Stimulated activated naive CD4-positive, alpha-beta T cell (primary cell): ENCODE results near the gene MYEOV.

Source experiments
- DNase-seq, 6 experiments: peaks; one replicate each; lab custom pipeline; 2025; lab: John Stamatoyannopoulos, UW

MYEOV gene

DNA sequence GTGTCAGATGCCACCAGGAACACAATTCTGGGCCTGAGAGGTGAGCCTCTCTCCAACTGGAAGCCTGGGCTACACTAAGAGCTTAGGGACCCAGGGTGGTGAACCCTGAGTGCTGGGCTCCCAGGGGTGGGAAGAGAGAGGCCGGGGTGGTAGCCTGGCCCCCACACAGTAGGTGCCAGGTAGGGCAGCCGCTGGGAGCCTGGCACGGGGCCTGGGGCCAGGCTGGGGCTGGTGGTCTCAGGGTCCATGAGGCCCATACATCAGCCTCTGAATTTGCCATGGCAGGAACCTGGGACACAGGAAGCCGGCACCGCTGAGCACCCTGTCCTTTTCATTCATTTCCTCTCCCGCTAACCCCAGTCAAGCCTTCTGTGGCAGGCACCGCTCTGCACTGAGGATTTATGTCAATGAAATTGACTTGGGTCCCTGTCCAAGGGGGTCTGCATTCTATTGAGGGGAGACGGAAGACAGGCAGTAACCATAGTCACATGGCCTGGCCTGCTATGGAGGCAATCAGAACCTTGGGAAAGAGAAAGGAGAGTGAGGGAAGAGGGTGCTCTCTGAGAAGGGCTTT lies 8.6 kb downstream of the MYEOV start:
- DNase-seq, result no peak

DNA sequence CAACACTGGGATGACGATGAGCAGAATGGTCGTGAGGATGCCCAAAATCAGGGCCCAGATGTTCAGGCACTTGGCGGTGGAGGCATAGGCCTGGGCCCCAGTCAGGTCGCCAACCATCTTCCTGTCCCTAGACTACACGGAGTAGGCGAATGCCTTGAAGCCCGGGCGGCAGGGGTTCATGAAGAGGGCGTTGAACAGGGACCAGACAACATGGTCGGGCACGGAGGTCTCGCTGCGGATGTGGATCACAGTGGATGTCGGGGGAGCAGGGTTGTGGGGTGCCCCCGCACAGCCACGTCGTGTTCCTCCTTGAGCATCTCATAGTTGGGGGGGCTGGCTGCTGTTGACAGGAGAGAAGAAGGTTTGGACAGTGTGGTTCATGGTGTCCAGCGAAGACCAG lies 9.5 kb downstream of the MYEOV start:
- no peak for DNase-seq

DNA sequence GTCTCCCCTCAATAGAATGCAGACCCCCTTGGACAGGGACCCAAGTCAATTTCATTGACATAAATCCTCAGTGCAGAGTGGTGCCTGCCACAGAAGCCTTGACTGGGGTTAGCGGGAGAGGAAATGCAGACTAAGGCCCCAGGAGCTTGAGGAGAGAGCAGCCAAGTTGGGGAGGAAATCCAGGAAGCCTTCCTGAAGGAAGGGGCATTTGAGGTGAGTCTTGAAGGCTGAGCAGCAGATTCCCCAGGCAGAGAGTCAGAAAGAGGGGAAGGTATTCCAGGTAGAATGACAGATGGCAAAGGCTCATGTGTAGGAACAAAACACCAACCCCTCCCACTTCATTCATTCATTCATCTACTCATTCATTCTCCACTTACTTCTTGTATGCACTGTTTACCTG lies 10.3 kb downstream of the MYEOV start:
- DNase-seq, result no peak

DNA sequence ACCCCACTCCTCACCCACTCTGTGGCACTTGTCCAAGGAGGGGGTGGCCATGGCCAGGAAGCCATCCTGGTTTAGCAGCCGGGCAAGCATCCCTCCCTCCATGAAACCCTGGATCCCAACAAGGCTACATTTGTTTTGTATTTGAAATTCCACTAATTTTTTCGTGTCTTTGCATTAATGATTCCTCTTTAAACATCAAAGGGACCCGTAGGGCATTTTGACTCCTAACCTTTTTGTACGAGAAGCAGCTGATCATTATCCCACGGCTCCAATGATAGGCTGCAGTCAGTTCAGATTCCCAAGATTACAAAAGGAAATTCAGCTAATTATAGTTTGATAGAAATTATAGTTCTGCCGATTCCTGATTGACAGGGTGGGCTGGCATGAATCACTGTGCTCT lies 10.7 kb downstream of the MYEOV start:
- DNase-seq, result no peak

DNA sequence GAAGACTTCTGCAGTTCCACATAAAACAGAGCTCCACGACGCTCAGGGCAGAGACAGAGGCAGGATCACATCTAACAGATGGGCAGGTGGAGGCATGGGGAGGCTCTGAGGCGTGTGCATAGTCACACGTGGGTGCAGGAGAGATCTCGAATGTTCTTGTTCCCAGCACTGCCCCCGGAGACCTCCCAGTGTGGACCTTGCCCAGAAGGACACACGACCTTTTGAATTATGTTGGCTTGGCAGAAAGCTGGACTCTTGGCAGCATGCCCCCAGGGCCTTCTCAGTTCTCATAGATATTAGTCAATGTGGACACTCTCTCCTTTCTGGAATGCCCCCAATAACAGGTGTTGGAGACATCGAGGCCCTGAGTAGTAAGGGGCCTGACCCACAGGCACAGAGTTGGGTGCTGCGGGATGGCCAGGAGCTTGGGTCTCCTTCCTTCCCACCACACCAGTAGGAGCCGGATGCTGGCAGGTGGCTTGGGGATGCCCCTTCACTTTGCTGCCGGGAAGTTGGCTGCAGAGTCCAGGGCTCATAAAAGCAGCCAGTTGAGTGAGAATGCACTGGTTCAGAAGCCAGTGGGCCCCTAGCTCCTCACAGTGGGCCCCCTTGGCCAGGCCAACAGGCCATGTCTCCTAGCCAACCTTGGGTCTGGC lies 12.1 kb downstream of the MYEOV start:
- DNase-seq, result no peak

DNA sequence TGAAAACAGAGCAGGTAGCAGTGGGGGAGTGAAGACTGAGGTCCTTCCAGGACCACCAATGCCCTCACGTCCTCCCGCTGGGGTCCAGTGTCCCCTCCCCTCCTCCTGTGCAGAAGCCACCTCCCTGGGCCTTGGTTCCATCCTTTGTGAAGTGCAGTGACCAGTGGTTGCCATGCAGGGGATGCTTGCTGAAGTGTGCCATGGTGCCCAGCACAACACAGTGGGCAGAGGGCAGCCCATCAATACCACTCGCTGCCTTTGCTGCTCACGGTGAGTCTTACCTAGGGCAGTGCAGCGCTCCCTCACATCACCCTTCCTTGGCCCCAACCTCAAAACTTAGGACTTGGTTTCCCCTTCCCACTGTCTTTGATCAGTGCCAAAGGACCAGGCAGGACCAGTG lies 12.9 kb downstream of the MYEOV start:
- DNase-seq, result no peak

DNA sequence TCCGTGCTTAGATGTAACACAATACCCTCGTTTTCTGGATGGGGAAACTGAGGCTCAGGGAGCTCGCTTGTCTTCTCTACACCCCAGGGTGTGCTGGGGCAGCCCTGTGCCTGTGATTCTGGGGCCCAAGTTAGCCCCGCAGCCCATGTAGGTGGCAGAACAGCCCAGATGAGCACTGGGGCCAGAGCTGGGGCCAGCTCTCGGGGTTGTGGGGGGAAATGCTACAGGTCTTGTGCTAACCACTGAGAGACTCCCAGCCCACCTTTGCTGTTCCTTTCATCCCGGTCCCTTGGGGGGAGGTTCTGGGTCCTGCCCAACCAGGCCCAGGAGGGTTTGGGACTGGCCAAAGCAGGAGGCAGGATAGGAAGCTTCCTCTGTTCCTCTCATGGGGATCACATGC lies 13.5 kb downstream of the MYEOV start:
- no peak for DNase-seq

DNA sequence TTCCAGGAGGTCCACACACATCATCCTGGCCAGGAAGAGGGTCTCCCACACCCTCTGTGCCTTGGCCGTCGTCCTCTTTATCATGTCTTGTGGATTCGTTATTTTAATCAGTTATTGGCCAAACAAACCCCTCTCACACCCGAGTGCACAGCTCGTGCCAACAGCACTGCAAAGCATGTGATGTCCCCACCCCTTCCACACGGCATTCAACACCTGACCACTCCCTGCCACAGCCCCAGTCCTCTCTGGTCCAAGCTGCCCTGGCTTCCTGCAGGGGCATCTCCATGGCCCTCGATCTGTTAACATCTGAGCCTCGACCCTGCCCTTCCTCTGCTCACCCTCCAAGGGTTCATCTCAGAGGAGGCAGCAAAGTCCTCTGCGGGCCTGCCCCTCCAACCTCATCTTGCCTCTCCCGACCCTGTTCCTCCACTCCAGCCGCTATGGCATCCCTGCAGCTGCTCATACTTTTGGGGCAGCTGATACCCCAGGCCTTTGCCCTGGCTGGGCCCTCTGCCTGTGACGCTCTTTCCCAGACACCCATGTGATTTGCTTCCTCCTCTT lies 14.0 kb downstream of the MYEOV start:
- no peak for DNase-seq

DNA sequence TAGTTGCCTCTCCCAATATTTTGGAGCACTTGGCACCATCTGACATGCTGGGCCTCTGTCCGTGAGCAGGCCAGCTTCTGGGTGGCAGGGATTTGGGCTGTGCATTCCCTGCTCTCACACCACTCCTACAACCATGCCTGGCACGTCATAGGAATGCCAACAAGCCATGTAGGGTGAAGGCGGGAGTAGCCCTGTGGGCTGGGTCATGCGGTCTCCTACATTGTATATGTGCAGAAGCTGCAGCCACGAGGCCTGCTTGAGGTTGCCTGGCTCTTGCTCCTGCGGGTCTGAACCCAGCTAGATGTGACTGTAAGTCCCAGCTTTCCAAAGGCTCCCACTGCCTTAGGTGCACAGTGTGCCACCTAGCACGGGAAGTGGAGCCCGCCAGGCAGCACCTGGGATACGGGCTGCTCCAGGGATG lies 14.5 kb downstream of the MYEOV start:
- DNase-seq, result no peak

DNA sequence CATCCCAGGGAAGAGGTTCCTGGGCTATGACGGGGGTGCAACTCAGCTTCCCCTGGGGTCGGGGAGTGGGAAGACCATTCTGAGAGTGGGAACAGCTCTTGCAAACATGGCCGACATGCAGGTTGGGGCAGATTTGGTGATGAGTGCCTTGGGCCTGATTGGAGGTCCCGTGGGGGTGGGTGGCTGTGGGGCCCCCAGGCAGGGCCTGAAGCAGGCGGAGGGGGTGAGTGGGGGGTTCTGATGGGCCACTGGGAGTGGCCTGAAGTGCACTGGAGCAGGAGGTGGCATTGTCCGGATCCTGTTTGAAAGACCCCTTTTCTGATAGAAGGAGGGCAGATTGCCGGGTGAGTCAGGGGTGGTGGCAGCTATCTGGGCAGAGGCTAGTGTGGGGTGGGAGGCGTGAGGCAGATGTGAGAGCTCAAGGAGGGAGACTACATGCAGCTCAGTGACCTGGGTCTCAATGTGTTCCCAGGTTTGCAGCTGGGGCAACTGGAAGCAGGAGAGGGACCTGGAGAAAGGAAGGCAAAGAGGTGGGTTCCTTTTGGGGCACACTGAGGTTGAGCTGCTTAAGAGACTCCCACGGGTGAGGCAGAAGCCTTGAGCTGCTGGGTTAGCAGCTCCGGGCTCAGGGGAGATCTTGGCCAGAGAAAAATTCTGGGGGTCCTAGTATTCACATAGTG lies 15.1 kb downstream of the MYEOV start:
- no peak for DNase-seq

DNA sequence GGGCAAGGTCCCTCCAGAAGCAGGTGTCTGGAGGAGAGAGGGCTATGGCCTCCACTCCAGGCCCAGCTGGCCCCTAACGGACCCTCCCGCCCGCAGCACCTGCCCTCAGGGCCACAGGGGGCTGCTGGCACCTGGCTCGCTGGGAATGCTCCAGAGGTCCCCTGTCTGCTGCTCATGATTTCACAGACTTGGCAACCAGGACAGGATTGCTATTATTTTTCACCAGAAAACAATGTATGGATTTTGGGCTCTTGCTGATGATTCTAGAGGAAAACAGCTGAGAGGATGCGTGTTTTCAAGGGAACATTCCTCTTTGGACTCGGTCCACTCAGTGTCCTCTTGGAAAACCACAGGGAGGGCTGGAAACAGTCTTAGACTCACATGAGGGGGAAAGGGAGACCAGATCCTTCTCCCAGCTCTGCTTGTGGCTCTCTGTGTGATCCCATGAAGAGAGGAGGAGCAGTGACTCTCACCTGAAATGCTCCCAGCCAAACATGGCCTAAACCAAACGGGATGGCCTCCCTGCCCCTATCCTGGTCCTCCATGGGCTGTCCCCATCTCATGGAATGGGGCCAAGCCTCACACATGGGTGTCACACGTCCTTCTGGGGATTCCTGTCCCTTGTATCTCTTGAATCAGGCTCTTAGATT lies 15.8 kb downstream of the MYEOV start:
- DNase-seq, result no peak

DNA sequence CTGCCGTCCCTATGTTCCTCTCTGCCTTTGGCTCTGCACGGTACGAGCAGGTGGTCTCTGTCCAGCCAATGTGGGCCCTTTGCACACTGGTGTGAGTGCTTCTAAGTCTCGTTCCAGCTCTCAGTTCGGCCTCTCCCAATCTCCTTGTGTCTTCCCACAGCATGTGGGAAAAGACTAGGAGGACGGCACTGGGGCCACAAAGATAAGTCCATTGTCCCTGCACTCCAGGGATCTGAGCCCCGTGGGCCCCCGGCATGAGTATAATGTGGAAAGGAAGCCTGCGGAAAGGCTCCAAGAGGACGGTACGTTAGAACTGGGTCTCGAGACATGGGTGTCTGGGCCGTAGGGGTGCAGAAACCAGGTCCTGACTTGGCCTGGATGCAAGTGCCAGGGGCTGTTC lies 16.4 kb downstream of the MYEOV start:
- DNase-seq, result no peak

DNA sequence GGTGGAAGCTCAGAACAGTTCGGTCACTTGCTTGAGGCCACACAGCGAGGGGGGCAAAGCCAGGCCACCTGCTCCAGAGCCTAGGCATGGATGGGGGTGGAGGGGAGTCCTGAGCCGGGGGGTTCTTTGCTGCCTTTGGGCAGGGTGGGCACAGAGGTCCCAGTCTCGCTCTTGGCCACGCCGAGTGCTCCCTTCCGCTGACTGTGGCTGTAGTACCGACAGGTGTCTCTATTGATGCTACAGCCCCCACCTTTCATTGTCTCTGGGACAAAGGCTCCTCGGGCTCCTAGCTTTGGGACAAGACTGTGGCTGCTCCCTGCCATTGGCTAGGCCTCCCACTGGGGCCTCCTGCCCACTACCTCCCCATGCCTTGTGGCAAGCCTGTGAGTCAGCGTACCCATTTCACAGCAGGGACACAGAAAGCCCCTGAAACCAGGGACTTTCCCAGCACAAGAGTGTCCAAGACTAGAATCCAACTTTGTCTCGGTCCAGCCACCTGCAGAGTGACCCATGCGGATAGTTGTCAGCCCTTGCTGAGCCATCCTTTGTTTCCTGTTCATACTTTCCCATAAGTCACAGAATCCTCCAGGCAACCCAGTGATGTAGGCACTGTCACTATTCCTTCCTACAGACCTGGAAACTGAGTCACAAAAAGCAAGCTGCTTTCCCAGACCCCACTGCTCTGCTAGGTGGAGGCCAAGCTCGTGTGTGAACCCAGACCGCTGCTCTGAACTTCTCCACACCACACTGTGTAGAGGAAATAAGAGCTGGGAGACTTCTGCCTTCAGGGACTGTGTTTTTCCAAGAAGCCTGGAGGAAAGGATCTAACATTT lies 17.2 kb downstream of the MYEOV start:
- DNase-seq, result no peak

DNA sequence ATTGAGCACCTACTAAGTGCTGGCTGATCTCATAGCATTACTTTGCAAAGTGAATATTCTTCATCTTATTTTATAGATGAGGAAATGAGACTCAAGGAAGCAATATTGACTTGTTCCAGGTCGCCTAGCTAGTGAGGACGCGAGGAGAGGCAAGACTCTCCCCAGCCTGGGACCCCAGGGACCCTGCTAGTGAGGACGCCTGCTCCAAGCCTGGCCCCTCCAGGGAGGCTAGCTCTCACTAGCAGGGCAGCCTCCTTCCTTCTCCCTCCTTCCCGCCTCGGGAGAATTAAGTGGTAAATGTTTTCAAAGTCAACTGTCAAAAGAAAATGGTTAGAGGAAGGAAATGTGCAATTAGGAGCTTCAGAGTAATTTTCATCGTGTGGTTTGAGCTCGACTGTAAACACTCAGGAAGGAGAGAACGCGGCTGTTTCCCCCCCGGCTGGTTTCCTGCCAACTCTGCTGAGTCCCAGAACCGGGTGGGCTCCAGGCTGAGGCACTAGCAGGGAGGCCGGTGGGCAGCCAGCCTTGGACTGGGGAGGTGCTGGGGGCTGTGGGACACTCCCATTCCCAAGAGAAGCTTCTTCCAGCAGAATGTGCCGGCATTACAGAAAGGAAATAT lies 17.9 kb downstream of the MYEOV start:
- DNase-seq, result peak in 3 of 6 experiments; percentile 25 to 58 (median 43)

DNA sequence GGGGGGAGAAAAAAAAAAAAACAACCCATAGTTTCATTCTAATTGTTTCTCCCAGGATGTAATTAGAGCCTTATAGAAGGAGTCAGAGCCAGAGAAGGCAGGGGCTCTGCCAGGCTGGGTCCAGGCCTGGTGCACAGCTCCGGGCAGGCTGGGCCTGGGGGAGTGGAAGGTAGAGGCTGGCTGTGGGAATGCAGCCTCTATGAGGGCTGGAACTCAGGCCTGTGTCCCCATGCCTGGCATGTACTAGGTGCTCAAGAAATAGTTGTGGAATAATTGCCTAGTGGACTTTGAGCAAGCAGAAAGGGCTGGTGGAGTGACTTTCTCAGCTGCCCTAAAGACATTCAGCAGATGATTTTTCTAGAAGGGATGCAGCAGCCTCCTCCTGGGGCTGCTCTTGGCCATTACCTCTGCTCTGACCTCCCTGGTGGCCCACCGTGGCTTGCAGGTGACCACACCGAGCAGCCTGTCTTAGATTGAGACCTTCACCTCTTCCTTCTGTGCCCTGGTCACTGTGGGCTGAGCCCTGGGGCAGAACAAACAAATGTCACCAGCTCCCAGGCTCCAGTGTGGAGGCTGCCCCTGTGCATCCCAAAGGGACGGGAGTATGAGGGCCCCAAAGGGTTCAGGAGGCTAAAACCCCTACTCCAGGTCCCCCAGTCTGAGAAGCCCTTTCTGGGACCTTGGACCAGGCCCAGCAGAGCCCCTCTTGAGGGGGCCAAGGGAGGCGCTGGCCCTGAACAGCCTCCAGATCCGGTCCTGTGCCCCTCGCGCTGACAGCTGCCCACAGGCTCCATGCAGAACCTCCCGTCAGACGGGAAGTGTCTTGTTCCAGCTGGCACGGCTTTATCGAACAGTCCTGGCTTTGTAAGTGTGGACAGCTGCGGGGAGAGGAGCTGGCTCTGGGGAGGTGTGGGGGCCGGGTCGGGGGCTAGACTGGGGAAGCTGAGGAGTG lies 18.8 kb downstream of the MYEOV start:
- no peak for DNase-seq

DNA sequence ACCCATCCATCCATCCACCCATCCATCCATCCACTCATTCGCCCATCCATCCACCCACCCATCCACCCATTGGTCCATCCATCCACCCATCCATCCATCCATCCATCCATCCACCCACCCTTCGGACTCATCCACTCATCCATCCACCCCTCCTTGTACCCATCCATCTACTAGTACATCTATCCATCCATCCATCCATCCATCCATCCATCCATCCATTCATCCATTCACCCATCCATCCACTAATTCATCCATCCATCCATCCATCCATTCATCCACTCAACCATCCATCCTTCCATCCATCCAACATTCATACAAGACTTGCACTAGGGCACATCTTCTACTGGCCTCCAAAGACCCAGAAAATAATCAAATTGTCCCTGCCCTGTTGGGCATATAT lies 20.0 kb downstream of the MYEOV start:
- no peak for DNase-seq

DNA sequence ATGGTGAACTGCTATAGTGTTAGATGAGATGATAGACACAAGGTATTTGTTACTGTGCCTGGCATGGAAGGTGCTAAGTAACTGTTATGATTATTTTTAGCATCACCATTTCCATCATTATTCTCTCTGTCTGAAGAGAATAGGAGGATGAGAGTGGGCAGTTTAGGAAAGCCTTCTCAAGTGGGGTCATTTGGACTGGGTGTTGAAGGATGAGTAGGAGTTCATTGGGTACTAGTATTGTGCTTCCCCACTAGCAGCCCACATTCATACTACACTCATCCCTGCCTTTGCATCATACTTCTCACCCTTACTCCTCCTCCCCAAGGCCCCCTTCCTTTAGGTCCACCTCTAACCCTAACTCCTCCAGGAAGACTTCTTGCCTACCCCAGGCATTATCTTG lies 20.6 kb downstream of the MYEOV start:
- no peak for DNase-seq

DNA sequence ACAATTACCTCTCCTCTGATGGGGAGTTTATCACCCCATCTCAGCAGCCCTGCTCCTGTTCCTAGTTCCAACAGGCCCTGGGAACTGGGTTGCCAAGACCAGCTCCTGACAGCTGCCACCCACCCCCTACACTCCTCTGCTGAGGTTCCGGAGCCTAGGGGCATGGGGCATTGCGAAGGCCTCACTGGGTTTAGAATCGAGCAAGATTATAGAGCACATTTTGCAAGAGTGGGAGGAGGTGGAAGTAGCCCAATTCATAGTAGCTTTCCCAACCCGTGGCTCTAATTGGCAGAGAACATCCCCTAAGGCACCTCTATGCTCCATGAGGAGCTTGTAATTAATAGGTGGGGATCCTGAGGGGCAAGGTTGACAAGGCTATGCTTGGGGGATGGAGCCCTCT lies 23.0 kb downstream of the MYEOV start:
- DNase-seq, result no peak

DNA sequence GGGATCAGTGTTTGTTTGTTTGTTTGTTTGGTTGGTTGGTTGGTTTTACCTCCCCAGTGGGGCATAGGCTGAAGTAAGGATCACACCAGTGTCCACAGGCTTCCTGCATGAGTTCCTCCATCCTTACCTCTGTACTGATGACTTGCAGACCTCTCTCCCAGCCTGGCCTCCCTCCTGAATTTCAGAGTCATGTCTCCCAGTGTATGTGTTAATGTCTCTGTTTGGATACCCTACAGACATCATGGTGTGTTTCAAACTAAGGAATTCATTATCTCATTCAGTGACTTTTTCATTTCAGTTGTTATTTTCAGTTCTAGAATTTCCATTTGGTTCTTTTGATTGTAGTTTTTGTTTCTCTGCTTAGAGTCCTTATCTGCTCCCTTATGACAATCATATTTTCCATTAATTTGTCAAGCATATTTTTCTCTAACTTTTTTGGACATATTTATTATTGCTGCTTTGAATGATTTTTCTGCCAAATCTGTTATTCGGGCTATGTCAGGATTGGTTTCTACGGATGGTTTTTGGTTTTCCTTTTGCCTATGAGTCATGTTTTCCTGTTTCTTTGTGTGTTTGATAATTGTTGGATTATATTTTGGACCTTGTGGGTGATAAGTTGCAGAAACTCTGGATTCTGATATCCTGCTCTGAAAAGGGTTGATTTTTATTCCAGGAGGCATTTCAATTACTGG lies 23.6 kb downstream of the MYEOV start:
- DNase-seq, result no peak

DNA sequence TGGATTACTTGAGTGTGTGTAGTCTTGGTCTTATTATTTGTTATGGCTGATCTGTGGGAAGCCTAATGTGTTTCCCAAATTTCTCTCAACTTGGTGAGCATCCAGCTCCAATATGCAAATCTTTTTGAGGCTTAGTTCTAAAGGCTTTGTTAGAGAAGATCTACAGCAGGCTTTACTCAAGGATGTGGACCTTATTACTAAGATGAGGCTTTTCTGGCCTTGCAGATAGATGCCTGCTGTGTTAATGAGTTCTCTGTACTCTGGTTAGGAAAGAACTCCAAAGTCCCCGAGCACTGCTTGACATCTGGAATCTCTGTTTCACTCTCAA lies 24.1 kb downstream of the MYEOV start:
- no peak for DNase-seq
